K562 (cell line): ENCODE data around the gene TEX30. TPM values are rescaled to one million over a fixed set of nuclear protein-coding genes. Genes with fewer than 3 reads are reported as not detected.
A peak's percentile ranks its signal among the peaks of the same experiment; 100 is the strongest.

Experiments
- FOXK1 ChIP-seq: sonication (generic); formaldehyde crosslinking; IDR thresholded peaks from 2 replicates; pipeline ENCODE4 v1.8.0; 2022; ENCODE audit warnings: missing genetic modification reagents, mild to moderate bottlenecking, borderline replicate concordance
- KHSRP ChIP-seq: fragments of 450-650 bp; IDR thresholded peaks from 2 replicates; pipeline ENCODE4 v1.6.1; 2017
- MCM7 ChIP-seq, 2 experiments: fragments of 450-650 bp; IDR thresholded peaks; 2 replicates each; pipeline ENCODE4 v1.6.1; 2016 to 2018
- MEIS2 ChIP-seq: fragments of 450-650 bp; IDR thresholded peaks from 2 replicates; pipeline ENCODE4 v1.6.1; 2014; ENCODE audit warnings: mild to moderate bottlenecking; ENCODE audit not compliant: partially characterized antibody
- RB1 ChIP-seq: fragments of 450-650 bp; IDR thresholded peaks from 2 replicates; pipeline ENCODE4 v1.6.1; 2017; ENCODE audit warnings: low read depth, mild to moderate bottlenecking
- SMAD3 ChIP-seq: fragments of 450-650 bp; formaldehyde crosslinking; conservative IDR thresholded peaks from 2 replicates; pipeline ENCODE4 v1.4.0; 2020; ENCODE audit warnings: mild to moderate bottlenecking
- TCF7 ChIP-seq: sonication (generic); IDR thresholded peaks from 2 replicates; pipeline ENCODE4 v1.6.1; 2016; ENCODE audit warnings: antibody characterized with exemption, borderline replicate concordance
- YY1 ChIP-seq, 3 experiments: IDR thresholded peaks; 2 replicates each; pipeline ENCODE4 v1.6.1; 2011; ENCODE audit warnings: low read length in 2 of 3, mild to moderate bottlenecking in 2 of 3, moderate library complexity in 2 of 3, borderline replicate concordance in 1 of 3, control low read depth in 1 of 3, low read depth in 1 of 3; ENCODE audit not compliant: insufficient read depth in 3 of 3, insufficient replicate concordance in 2 of 3, control insufficient read depth in 1 of 3, insufficient read length in 1 of 3; ENCODE audit errors: extremely low read depth in 1 of 3
- ZFP1 ChIP-seq: fragments of 450-650 bp; formaldehyde crosslinking; IDR thresholded peaks from 2 replicates; pipeline ENCODE4 v1.4.0; 2020; ENCODE audit warnings: mild to moderate bottlenecking, mixed read lengths
- ZFP36 ChIP-seq: fragments of 150-350 bp; IDR thresholded peaks from 2 replicates; pipeline ENCODE4 v1.6.1; 2018; ENCODE audit warnings: low read length, low read depth; ENCODE audit not compliant: partially characterized antibody
- ZNF124 ChIP-seq: sonication (generic); formaldehyde crosslinking; IDR thresholded peaks from 2 replicates; pipeline ENCODE4 v1.8.1; 2022; ENCODE audit warnings: missing genetic modification reagents
- ZNF717 ChIP-seq: fragments of 250-450 bp; sonication (Bioruptor Pico); IDR thresholded peaks from 2 replicates; pipeline ENCODE4 v1.5.0; 2021
- polyA plus RNA-seq, 8 experiments: library from polyadenylated mRNA; depleted of rRNA in 4 of 8; stranded (reverse) in 5 of 8; unstranded in 3 of 8; fragments of >200 nt; fragmentation: Nextera tagmentation in 2 of 8; fragmentation: Illumina TruSeq in 1 of 8; extraction: Ambion mirVana in 2 of 8; extraction: Trizol in 1 of 8; gene quantifications; 2 replicates each; pipeline versions ENCODE4 v1.2.1 to v1.2.3, GENCODE V29; 2011 to 2014; ENCODE audit warnings: inconsistent platforms in 1 of 8, missing spikeins in 1 of 8
- total RNA-seq, 7 experiments: library from RNA; depleted of rRNA in 6 of 7; stranded (reverse); fragments of >200 nt in 6 of 7; fragmentation: Illumina TruSeq in 2 of 7; extraction: Trizol in 2 of 7; gene quantifications; 2 replicates each; pipeline versions ENCODE4 v1.2.1 to v1.2.3, GENCODE V29; 2011 to 2021; ENCODE audit warnings: low replicate concordance in 1 of 7
- TF ChIP-seq, protein P1 (sequence below), 2 experiments: IDR thresholded peaks; 2 replicates each; pipeline ENCODE4 v1.6.1; 2011; ENCODE audit warnings: borderline replicate concordance in 1 of 2, control low read depth in 1 of 2, low read depth in 1 of 2, low read length in 1 of 2, mild to moderate bottlenecking in 1 of 2, mixed read lengths in 1 of 2, moderate library complexity in 1 of 2; ENCODE audit not compliant: insufficient read depth in 1 of 2, insufficient read length in 1 of 2, poor library complexity in 1 of 2, severe bottlenecking in 1 of 2; ENCODE audit errors: extremely low read depth in 1 of 2
- TF ChIP-seq, protein P2 (sequence below): fragments of 450-650 bp; IDR thresholded peaks from 2 replicates; pipeline ENCODE4 v1.6.1; 2017; ENCODE audit warnings: mild to moderate bottlenecking, moderate library complexity
- TF ChIP-seq, protein P3 (sequence below), 2 experiments: fragments of 450-650 bp; IDR thresholded peaks; 2 replicates each; pipeline ENCODE4 v1.6.1; 2016
- TF ChIP-seq, protein P4 (sequence below): fragments of 450-650 bp; IDR thresholded peaks from 2 replicates; pipeline ENCODE4 v1.6.1; 2017; ENCODE audit warnings: antibody characterized with exemption, mild to moderate bottlenecking
- TF ChIP-seq, protein P5 (sequence below), 2 experiments: fragments of 450-650 bp; conservative IDR thresholded peaks; 2 replicates each; pipeline ENCODE4 v1.6.1; 2017; ENCODE audit warnings: mild to moderate bottlenecking in 2 of 2, moderate library complexity in 2 of 2

Gene TEX30
- total and polyA plus RNA-seq, 9 of the 15 experiments (the other 6 are each of a cell fraction or from before 2014, with no cell fraction given), result 24.1 to 143 (median 37.3) TPM

DNA sequence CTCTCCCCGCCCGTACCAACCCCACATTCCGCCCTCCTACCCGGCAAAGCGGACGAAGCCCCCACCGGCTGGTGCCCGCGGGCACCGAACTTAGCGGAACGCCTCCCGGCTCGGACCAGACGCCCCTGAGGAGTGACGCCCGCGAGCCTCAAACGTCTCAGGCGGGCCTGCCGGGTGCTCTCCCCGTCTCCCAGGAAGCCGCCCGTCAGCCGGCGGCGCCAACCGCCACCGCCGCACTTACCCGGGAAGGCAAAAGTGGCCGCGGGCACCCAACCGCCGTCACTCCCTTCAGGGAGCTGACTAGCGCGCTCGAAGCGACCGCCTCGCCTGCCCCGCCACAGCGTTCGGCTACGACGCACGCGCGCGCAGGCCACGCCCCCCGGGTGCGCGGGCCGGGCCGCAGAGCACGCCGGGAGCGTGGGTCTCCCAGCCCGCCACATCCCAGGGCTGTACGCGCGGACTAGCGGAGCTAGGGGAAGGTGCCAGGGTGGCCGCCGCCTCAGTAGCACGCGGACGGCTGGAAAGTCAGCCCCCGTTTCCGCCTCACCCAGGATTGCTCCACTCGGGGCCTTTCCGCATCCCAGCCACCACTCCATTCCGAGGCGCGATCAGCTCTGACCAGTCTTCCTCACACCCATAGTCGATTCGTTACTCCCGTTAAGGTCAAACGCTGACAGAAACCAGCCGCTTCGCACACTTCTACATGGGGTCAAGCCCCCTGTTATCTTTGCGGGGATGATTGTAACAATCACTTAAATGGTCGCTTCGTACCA, at the start of gene TEX30 (continued):
- TF ChIP-seq, protein P1, sequence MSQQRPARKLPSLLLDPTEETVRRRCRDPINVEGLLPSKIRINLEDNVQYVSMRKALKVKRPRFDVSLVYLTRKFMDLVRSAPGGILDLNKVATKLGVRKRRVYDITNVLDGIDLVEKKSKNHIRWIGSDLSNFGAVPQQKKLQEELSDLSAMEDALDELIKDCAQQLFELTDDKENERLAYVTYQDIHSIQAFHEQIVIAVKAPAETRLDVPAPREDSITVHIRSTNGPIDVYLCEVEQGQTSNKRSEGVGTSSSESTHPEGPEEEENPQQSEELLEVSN (IDR thresholded peaks at IDR 0.05; ENCODE audit: borderline replicate concordance in 1 of 2, extremely low read depth in 1 of 2, insufficient read depth in 1 of 2, insufficient read length in 1 of 2, low read depth in 1 of 2, low read length in 1 of 2, poor library complexity in 1 of 2, severe bottlenecking in 1 of 2), result peak; percentile 95 to 98
- no peak for TF ChIP-seq FOXK1
- peak; percentile 64 for TF ChIP-seq MEIS2
- TF ChIP-seq, protein P2, sequence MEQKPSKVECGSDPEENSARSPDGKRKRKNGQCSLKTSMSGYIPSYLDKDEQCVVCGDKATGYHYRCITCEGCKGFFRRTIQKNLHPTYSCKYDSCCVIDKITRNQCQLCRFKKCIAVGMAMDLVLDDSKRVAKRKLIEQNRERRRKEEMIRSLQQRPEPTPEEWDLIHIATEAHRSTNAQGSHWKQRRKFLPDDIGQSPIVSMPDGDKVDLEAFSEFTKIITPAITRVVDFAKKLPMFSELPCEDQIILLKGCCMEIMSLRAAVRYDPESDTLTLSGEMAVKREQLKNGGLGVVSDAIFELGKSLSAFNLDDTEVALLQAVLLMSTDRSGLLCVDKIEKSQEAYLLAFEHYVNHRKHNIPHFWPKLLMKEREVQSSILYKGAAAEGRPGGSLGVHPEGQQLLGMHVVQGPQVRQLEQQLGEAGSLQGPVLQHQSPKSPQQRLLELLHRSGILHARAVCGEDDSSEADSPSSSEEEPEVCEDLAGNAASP, result no peak
- no peak for TF ChIP-seq ZFP36
- no peak for TF ChIP-seq SMAD3 (CRISPR knock-in tag)
- TF ChIP-seq, protein P3, sequence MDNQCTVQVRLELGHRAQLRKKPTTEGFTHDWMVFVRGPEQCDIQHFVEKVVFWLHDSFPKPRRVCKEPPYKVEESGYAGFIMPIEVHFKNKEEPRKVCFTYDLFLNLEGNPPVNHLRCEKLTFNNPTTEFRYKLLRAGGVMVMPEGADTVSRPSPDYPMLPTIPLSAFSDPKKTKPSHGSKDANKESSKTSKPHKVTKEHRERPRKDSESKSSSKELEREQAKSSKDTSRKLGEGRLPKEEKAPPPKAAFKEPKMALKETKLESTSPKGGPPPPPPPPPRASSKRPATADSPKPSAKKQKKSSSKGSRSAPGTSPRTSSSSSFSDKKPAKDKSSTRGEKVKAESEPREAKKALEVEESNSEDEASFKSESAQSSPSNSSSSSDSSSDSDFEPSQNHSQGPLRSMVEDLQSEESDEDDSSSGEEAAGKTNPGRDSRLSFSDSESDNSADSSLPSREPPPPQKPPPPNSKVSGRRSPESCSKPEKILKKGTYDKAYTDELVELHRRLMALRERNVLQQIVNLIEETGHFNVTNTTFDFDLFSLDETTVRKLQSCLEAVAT (IDR thresholded peaks at IDR 0.05), result no peak
- TF ChIP-seq ZNF124, result no peak
- TF ChIP-seq, protein P4, sequence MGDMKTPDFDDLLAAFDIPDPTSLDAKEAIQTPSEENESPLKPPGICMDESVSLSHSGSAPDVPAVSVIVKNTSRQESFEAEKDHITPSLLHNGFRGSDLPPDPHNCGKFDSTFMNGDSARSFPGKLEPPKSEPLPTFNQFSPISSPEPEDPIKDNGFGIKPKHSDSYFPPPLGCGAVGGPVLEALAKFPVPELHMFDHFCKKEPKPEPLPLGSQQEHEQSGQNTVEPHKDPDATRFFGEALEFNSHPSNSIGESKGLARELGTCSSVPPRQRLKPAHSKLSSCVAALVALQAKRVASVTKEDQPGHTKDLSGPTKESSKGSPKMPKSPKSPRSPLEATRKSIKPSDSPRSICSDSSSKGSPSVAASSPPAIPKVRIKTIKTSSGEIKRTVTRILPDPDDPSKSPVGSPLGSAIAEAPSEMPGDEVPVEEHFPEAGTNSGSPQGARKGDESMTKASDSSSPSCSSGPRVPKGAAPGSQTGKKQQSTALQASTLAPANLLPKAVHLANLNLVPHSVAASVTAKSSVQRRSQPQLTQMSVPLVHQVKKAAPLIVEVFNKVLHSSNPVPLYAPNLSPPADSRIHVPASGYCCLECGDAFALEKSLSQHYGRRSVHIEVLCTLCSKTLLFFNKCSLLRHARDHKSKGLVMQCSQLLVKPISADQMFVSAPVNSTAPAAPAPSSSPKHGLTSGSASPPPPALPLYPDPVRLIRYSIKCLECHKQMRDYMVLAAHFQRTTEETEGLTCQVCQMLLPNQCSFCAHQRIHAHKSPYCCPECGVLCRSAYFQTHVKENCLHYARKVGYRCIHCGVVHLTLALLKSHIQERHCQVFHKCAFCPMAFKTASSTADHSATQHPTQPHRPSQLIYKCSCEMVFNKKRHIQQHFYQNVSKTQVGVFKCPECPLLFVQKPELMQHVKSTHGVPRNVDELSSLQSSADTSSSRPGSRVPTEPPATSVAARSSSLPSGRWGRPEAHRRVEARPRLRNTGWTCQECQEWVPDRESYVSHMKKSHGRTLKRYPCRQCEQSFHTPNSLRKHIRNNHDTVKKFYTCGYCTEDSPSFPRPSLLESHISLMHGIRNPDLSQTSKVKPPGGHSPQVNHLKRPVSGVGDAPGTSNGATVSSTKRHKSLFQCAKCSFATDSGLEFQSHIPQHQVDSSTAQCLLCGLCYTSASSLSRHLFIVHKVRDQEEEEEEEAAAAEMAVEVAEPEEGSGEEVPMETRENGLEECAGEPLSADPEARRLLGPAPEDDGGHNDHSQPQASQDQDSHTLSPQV, result peak; percentile 96
- peak in 2 of 3 experiments; percentile 39 to 68 for TF ChIP-seq YY1 (IDR thresholded peaks at IDR 0.05; ENCODE audit: borderline replicate concordance in 1 of 3, control insufficient read depth in 1 of 3, extremely low read depth in 1 of 3, insufficient read depth in 3 of 3, insufficient read length in 1 of 3, insufficient replicate concordance in 2 of 3, low read depth in 1 of 3, low read length in 2 of 3)
- no peak for TF ChIP-seq TCF7
- no peak for TF ChIP-seq KHSRP
- no peak for TF ChIP-seq ZFP1 (CRISPR knock-in tag)
- TF ChIP-seq ZNF717, result peak; percentile 42; the same call in 1 of the 2 replicates
- TF ChIP-seq, protein P5, sequence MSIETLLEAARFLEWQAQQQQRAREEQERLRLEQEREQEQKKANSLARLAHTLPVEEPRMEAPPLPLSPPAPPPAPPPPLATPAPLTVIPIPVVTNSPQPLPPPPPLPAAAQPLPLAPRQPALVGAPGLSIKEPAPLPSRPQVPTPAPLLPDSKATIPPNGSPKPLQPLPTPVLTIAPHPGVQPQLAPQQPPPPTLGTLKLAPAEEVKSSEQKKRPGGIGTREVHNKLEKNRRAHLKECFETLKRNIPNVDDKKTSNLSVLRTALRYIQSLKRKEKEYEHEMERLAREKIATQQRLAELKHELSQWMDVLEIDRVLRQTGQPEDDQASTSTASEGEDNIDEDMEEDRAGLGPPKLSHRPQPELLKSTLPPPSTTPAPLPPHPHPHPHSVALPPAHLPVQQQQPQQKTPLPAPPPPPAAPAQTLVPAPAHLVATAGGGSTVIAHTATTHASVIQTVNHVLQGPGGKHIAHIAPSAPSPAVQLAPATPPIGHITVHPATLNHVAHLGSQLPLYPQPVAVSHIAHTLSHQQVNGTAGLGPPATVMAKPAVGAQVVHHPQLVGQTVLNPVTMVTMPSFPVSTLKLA (conservative IDR thresholded peaks at IDR 0.05), result peak in 1 of 2 experiments; percentile 45; a peak in 1 of 4 replicates
- TF ChIP-seq RB1, result no peak; the same call in 1 of the 2 replicates
- TF ChIP-seq MCM7 (IDR thresholded peaks at IDR 0.05), result no peak
